ENCODE measurements around the gene NR2C2.
A peak's percentile ranks its signal among the peaks of the same experiment; 100 is the strongest.

The NR2C2 gene

DNA sequence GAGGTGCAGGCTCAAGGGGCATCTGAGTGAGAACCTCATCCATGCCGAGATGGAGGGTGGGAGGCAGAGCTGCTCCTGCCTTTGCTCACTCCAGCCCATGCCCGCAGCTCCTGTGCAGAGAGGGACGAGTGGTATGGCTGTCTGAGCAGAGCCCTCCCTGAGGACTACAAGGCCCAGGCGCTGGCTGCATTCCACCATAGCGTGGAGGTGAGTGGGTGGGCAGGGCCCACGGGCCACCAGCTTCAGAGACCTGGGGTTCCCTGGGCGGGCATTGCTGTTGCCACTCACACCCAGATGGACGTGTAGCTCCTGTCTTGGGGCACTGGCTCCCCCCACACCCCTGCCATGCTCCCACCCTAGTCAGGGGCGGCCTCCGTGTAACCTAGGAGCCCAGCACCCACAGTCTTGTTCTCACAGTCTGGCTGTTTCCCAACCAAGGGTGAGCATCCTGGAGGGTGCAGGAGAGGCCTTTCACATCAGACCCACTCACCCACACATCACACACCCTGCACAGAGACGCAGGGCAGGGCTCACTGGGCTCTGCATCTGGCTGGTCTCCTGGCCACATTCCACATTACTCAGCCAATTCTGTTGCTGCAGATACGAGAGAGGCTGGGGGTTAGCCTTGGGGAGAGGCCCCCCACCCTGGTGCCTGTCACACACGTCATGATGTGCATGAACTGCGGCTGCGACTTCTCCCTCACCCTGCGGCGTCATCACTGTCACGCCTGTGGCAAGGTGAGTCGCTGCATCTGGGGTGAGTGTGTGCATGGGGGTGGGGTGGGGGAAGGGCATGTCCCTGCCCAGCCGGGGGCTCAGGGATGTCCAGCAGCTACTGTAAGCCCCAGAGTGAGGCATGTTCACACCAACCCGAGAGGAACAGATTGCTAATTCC, 25.3 kb upstream of the NR2C2 start:
- DNase-seq = no peak

DNA sequence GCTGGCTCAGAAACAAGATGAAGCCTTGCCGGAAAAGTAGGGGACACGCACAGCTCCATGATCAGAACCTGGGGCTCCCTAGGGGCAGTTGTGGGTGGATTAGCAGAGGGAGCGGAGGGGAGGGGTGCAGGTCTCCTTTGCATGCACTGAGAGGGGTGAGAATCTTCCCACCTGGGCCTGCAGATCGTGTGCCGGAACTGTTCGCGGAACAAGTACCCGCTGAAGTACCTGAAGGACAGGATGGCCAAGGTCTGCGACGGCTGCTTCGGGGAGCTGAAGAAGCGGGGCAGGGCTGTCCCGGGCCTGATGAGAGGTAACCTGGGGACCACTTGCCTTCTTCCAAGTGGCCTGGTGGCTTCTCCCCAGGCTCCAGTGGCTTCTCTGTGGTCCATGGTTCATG, 24.5 kb upstream of the NR2C2 start:
- no peak for DNase-seq

DNA sequence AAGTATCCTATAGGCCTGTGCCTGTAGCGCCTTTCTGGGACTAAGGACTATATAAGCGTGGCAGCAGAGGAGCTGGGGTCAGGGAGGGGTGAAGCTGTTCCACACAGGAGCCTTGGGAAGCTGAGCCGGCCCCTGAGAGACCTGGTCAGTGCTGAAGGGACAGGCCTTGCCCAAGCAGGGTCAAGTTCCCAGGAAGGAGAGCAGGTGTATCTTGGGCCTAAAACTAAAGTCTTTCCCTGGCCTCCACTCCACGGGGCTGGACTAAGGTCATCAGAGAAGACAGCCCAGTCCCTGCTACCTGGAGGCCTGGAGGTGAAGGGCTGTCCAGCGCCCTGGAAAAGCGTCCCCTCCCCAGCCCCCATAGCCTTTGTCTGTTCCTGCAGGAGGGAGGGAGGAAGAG, 23.9 kb upstream of the NR2C2 start:
- no peak for DNase-seq

DNA sequence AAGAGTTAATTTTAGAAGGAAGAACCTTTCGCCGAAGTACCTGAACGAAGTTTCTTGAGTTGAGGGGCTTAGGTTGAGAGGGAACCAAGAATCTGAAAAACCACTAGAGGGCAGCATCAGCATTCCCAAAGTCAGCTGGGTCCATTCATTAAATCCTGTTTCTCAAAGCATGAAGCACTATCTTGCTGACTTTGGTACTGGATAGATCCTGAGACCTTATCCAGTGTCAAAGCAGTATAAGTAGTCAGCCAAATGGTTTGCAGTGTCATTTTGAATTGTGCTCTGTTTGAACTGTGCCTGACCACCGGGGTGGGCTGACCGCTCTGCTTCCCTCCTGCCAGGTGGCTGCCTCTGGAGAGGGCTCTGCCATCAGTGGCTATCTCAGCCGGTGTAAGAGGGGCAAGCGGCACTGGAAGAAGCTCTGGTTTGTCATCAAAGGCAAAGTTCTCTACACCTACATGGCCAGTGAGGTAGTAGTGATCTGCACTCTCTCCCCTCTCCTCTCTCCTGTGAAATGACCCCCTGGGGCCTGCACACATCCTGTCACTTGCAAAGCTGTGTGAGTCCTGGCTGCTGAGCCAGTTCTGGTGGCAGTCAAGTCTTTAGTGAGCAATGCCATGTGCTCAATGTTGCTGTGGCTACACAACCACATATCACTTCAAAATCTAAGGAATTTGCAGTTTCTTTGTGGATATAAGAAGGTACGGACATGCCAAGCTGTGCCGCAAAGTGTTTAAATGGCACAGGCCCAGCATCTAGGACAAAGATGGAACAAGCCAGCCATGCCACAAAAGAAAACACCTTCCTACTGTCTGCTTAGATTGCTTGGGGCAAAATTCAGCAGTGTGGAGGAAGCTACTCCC, 21.4 kb upstream of the NR2C2 start:
- DNase-seq = peak in 1 of 2 experiments; percentile 76

DNA sequence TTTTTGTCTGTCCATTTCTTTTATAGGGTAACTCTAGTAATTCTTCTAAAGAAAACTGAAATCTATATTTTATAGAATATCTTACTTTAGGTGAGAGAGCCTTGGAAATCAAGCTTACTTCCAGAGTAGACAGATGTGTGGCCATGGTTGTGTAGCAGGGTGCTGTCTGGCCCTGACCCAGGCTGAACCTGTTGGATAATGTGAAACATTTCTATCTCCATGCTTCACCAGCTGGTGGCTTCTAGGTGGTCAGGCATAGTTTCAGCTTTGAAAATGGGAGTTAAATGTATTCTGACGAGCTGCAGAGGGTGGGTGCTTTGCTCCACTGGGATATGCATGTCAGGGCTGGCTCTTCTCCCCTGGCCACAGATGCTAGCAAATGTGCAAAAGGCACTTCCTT, 20.8 kb upstream of the NR2C2 start:
- no peak for DNase-seq

DNA sequence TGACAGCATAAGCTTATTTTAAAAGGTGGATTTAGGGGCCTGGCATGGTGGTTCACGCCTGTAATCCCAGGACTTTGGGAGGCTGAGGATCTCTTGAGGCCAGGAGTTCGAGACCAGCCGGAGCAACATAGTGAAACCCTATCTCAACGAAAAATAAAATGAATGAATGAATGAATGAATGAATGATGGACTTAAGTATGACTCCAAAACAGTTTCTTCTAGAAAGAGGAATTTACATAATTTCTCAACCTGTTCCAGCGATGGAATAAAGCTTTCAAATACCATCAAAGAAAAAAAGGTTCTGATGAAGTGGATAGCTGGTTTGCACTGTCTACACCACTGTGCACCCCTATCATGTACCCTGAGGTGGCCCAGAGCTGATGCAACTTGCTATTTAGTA, 20.1 kb upstream of the NR2C2 start:
- no peak for DNase-seq

DNA sequence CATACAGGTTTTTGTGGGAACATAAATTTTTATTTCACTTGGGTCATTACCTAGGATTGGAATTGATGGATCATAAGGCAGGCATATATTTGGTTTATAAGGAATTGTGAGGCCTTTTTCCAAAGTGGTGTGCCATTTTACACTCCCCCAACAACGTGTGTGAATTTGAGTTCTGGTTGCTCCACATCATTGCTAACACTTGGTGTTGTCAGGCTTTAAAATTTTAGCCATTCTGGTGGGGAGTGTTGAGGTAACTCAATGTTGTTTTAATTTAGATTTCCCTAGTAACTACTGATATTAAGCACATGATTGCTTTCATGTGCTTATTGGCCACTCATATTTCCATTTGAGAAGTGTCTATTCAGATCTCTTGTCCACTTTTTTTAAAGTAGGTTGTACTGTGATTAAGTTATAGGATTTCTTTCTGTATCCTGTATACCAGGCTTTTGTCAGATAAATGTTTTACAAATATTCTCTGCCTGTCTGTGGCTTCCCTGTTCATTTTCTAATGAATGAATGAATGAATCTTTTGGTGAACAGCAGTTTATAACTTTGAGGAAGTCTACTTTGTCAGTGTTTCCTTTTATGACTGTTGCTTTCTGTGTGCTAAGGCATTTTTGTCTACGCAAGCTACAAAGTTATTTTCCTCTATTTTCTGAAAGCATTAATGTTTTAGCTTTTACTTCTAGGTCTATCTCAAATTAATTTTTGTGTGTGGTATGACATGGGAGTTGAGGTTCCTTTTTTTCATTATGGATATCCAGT, 17.9 kb upstream of the NR2C2 start:
- DNase-seq = no peak

DNA sequence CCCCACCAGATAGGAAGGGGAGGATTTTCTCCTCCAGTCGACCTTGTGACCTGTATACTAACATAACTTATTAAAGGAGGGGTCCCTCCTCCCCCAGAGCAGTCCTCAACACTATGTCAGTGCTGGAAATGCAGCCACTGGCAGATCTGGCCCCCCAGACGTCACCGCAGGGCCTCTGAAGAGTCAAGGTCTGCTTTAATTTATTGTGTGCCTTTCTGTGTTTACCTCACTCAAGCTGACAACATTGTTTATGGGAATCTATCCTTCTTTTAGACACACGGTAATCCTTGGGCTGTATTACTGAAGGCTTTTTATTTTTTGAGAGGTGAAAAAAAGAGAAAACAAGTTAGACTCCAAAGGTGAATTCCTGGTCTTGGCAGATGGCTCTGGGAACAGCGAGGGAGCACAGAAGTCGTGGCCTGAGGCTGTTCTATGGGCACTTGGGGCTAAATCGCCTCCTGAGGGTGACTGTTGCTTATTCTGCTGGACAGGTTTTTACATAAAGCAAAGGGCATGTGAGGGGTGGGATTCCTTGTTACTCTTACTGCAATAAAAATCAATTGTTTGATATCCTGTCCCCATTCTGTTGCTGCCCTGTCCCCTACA, 13.5 kb upstream of the NR2C2 start:
- DNase-seq = no peak

DNA sequence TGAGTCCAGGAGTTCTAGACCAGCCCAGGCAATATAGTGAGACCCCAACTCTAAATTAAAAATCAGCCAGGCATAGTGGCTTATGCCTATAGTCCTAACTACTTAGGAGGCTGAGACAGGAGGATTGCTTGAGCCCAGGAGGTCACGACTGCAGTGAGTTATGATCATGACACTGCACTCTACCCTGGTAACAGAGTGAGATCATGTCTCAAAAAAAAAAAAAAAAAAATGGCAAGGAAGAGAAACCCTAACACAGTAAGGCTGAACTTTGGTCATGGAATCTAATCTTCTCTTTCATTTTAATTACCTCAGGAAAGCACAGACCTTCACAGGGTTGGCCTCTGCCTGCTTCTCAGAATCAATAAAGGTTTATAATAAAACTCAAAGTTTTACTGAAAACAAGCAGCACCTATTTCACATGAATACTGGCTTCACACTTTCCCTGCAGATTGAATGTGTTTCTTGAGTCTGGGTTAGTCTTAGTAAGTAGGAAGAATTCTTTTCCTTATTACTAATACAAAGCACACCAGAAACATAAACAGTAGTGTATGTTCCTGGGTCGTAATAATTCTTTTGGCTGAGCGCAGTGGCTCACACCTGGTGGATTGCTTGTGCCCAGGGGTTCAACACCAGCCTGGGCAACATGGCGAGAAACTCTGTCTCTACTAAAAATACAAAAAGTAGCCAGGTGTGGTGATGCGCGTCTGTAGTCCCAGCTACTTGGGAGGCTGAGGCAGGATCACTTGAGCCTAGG, 11.6 kb upstream of the NR2C2 start:
- no peak for DNase-seq

DNA sequence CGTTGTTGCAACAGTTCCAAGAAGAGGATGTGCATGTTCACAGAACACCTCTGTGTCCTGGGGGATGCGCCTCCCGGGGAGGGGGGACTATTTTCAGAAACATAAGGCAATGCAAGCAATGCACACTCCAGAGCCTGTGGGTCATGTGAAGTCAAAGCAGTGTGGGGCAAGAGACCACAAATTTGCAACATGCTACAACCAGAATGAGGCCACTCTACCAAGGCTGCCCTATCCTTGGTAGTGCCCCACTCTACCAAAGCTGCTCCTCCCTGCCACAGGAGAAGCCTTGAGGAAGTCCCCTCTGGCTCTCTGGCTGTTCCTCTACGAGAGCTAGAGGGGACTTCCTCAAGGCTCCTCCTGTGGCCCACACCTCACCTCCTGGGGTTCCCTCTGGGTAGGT, 8.4 kb upstream of the NR2C2 start:
- DNase-seq = no peak

DNA sequence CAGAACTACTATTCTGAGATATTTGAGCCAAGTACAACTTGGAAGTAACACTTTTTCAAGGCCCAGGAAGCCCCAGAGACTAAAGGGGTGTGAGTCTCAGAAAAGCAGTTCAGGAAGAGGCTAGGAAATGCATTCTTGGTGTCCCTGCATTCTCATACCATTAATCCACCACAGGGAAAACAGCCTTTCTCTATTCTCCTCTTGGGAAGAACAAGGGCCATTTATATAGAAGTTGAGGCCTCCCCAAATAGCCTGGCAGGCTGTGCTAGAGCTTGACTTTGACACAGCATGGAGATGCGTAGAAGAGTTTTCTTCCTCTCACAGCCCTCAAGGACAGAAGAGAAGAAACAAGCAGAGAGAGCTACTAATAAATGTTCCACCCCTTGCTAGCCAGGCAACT, 5.5 kb upstream of the NR2C2 start:
- no peak for DNase-seq

DNA sequence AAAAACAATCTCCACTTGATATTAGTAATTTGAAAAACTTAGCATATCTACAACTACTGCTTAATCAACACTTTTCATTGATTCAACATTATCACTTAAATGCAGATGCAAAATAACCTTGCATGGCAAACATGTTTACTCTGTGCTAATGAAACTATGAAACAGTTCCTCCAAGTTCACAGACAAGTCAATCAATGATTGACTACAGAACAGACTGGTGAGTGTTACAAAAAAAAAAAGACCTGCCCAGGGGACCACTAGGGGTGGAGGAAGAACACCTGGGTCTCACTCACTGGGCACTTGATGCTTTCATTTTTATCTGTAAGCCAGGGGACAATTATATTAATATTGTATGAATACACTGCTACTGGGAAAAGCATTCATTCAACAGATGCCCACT, 4.3 kb upstream of the NR2C2 start:
- DNase-seq = no peak

DNA sequence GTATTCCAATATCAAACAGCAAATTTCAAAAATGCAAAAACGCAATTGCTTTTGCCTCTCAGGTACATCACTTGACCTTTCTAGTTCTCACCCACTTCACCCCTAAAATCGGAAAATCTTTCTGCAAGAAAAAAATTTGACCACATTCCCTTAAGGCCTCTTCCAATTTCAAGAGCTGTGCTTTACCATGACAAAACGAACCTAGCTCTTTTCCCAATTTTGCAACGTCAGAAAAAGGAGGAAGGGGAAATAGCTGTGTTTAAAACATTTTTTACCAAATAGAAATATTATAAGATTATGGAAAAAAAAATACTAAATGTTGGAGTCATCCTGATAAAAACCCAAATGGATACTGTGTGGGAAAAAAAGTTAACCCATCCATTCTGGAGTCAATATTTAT, 1.1 kb upstream of the NR2C2 start:
- no peak for DNase-seq

DNA sequence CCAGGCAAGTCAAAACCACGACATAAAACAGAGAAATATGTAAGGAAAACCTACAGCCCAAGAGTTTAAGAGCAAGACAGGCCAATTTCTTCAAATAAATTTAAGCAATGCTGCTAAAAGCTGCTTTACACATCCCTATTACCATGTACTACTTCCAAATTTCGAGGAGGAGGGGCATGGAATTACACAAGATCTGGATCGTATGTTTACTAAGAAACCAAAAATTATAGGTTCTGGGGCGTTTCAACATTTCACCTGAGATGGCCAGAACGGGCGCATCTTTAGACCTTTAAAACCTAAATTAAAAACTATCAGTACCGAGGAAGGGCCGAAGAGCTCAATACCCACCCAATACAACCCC, 664 bp upstream of the NR2C2 start:
- DNase-seq = no peak

DNA sequence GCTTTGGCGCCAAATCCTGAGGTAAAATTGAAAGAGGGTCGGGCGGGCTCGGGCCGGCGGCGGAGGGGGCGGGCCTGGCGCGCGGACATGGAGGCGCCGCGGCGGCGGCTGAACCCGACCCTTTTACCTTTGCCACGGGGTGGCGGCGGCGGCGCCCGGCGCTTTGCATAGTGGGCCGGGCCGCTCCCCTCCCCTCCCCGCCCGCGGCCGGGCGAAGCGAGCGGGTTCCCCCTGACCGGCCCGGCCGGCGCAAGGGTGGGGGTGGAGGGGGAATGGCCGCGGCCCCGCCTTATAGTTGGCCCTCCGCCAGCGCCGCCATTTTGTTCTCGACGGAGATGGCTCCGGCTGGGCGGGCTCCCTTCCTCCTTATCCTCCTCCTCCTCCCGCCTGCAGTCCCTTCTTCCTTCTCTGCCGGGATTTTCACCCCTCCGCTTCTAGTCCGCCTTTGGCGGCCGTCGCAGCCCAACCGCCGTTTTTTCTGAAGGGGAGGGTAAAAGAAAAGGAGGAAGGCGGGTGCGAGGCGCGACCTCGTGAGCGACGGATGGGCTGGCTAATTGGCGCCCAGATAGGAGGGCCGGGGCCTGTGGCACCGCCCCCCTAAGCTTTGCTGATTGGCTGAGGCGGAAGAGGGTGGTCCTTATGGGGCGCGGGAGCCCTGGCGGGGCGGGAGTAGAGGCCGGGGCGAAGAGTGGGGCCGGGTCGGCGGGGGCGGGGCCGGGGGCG, 664 bp downstream of the NR2C2 start:
- DNase-seq = peak; percentile 88 to 94

DNA sequence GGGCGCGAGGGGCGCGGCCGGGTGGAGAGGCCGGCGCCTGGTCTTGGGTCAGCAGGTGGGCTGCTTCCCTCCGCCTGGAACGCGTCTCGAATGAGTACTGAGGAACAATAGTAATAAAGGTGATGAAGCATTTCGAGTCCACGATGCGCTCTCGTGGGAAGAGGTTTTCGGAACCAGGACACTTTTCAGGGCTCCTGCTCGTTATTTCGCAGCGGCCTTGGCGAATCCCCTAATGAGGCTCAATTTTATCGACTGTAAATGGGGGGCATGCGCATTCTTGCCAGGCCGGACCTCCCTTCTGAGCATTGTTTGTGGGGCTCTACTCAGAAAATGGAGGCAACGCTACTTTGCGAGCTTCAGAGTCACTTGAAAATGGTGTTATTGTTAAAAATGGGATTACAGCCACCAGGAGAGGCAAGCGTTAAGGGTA, 1.2 kb downstream of the NR2C2 start:
- no peak for DNase-seq

DNA sequence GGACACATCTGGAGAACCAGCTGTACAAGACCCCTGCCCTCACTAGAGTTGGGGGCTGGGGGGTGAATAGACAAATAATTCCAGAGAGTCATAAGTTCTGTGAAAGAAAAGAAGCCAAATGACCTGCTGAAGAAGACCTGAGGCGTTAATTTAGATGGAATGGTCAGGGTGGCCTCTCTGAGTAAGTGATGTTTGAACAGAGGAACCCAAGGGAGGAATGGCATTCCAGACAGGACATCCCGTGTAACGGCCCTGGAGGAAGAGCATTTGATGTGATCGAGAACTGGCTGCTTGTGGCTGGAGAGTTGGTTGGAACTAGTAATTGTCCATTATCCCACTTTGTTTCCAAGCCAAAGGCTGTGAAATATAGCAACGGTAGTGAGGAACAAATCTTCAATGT, 1.7 kb downstream of the NR2C2 start:
- DNase-seq = no peak

DNA sequence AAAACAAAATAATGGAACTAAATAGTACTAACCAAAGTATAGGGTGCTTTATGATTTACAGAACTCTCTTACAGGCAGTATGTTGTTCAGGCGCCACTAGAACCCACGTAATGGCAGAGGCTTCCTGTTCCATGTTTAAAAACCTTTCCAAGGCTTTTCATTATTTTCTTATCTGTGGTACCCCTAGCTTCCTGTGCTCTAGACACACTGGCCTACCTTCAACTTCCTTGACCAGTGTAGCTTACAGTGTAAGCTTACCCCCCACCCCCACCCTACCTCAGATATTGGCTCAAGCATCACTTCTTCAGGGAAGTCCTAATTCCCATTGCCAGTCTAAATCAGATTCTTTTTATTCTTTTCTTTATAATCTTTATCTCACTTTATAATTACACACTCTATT, 2.9 kb downstream of the NR2C2 start:
- no peak for DNase-seq

DNA sequence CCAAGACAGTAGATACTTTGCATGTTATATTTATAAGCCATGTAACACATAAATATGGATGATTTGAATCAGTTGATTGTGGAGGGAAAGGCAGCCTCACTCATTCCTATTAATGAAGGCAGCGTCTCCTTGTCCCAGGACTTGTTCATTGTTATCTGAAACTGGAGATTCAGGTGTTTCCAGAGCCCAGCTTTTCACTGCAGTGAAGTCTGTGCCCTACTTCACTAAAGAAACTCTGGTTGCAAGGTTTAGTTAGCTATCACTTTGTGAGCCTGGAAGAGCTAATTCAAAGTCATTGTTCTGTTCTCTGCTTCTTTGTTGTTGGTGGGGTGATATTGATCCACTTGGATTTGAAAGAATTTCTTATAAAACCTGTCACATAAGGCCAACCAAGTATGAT, 9.8 kb downstream of the NR2C2 start:
- no peak for DNase-seq

DNA sequence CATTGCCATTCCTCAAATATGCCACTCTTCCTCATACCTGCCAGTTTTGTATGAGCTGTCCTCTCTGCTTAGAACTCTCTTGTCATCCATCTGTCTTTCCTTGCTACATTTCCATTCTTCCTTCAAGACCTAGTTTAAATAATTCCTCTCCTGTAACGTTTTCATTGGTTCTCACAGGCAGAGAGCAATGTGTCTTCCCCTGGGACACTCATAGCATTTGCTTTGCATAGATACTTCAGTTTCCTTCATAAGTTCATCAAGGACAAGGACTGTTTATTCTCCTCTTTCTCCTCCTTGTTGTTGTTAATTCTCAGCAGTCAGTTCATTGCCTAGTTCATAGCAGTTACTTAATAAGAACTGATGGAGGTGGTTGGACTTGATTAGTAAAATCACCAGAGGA, 10.5 kb downstream of the NR2C2 start:
- DNase-seq = no peak

DNA sequence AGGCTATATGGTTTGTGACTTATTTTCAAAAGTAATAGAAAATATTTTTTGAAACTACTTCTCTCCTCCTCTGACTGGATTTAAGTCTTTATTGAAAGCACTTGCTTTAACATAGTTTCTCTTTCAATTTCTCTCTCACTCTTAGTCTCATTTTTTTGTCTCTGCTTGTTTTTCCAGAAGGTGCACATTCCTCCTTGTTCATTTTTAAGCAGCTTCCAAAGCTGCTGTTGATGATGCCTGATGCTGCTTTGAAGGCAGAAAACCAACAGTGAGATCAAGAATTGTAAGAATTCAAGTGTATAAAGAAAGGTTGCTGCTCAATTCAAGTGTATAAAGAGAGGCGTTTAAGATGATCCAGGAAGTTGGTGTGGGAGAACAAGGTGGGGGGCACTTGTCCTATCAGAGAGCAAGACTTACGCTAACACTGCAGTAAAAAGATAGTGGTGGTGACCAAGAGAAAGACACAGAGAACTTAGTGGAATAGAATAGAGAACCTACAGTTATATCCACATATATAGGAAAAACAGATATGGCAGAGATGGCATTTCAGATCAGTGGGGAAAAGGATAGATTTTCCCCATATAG, 12.1 kb downstream of the NR2C2 start:
- DNase-seq = no peak

Measured in SW 1271 (cell line).